HG03442 (cell line): Measurements from ENCODE around the gene CFAP77.
"Not testable (repeated sequence)": the region's sequence is repeated elsewhere in the genome, so short reads cannot be mapped to it uniquely, and the experiment has no call there.

Experiments
- ATAC-seq: cut with Tn5 transposase; IDR thresholded peaks from one replicate; pipeline ENCODE4 v1.9.1; 2021; ENCODE audit warnings: mild to moderate bottlenecking, moderate library complexity; ENCODE audit not compliant: unreplicated experiment

CFAP77 gene

GRCh38 chr9:132409828-132410528 is at the start of gene CFAP77:
Gene CFAP77 (plus strand): TSS chr9:132410211. CDS start chr9:132410272, 61 bp downstream.
- no peak for ATAC-seq

GRCh38 chr9:132364068-132364467 is 45.9 kb upstream of the CFAP77 start:
- ATAC-seq, result no peak

GRCh38 chr9:132365986-132366385 is 44.0 kb upstream of the CFAP77 start:
- no peak for ATAC-seq

GRCh38 chr9:132366481-132366880 is 43.5 kb upstream of the CFAP77 start:
- no peak for ATAC-seq

GRCh38 chr9:132367613-132368313 is 42.2 kb upstream of the CFAP77 start:
- ATAC-seq, result no peak

- no peak for ATAC-seq
Measured at GRCh38 chr9:132369421-132369820, 40.6 kb upstream of the CFAP77 start.

GRCh38 chr9:132370592-132370991 is 39.4 kb upstream of the CFAP77 start:
- ATAC-seq, result no peak

GRCh38 chr9:132372177-132373095 is 37.6 kb upstream of the CFAP77 start:
- ATAC-seq, result no peak

- not testable (repeated sequence) for ATAC-seq
Measured at GRCh38 chr9:132377769-132378168, 32.2 kb upstream of the CFAP77 start.

- not testable (repeated sequence) for ATAC-seq
Measured at GRCh38 chr9:132378416-132378815, 31.6 kb upstream of the CFAP77 start.

- ATAC-seq, result peak; percentile 59
Measured at GRCh38 chr9:132381966-132382541, 28.0 kb upstream of the CFAP77 start.

GRCh38 chr9:132383462-132383883 is 26.5 kb upstream of the CFAP77 start:
- no peak for ATAC-seq

GRCh38 chr9:132384376-132384775 is 25.6 kb upstream of the CFAP77 start:
- peak; percentile 51 for ATAC-seq

- ATAC-seq, result no peak
Measured at GRCh38 chr9:132387133-132387532, 22.9 kb upstream of the CFAP77 start.

- no peak for ATAC-seq
Measured at GRCh38 chr9:132390966-132391365, 19.0 kb upstream of the CFAP77 start.

GRCh38 chr9:132391449-132391848 is 18.6 kb upstream of the CFAP77 start:
- ATAC-seq, result no peak

- ATAC-seq, result no peak
Measured at GRCh38 chr9:132395560-132395959, 14.5 kb upstream of the CFAP77 start.

GRCh38 chr9:132401824-132402223 is 8.2 kb upstream of the CFAP77 start:
- no peak for ATAC-seq

- no peak for ATAC-seq
Measured at GRCh38 chr9:132404228-132404881, 5.7 kb upstream of the CFAP77 start.

- ATAC-seq, result peak; percentile 87
Measured at GRCh38 chr9:132406554-132407122, 3.4 kb upstream of the CFAP77 start, which contains the start of gene TTF1. Gene TTF1 (minus strand): TSS chr9:132406840. CDS start chr9:132402821, 4,019 bp downstream.
